Left cardiac atrium (tissue), 4 donors: ENCODE measurements around the gene CACNA1H. TPM values are rescaled to one million over a fixed set of nuclear protein-coding genes. Genes with fewer than 3 reads are reported as not detected.
"Not testable (repeated sequence)": the region's sequence is repeated elsewhere in the genome, so short reads cannot be mapped to it uniquely, and the experiment has no call there.

ENCODE experiments used
- ATAC-seq, 2 donors: fragments of 200-7000 bp; cut with Tn5 transposase; one replicate each; pipeline ENCODE4 v1.9.1; 2020; ENCODE audit warnings: mild to moderate bottlenecking in 2 of 2, moderate library complexity in 2 of 2
- DNase-seq: peaks from one replicate; pipeline ENCODE4 v3.0.0-alpha.2; 2020
- intact Hi-C, 2 donors: fragments of 100-400 bp; cut with DNase I; formaldehyde crosslinking; loops; one replicate each; pipeline versions ENCODE4 v1.14.1 to v1.15.1; 2022 to 2023
- total RNA-seq, 2 donors: library from RNA; stranded (reverse); fragmentation: NEBNext Ultra II Directional; extraction: Animal tissue kit (Norgen Biotek cat#: 25700); gene quantifications; one replicate each; pipeline ENCODE4 v1.2.1, GENCODE V29; 2021
- donor health status: DM: no; HTN: yes; CAD: no.
- donor health status: DM: no; HTN: yes; CAD: no; lungs with severe emphysema.
- donor health status: DM: yes; HTN: yes; CAD: no.
- donor health status: Dilated cardiomyopathy.

The CACNA1H gene
- total RNA-seq, 2 donors from 2014 or later = 6.0 to 7.1 TPM

DNA sequence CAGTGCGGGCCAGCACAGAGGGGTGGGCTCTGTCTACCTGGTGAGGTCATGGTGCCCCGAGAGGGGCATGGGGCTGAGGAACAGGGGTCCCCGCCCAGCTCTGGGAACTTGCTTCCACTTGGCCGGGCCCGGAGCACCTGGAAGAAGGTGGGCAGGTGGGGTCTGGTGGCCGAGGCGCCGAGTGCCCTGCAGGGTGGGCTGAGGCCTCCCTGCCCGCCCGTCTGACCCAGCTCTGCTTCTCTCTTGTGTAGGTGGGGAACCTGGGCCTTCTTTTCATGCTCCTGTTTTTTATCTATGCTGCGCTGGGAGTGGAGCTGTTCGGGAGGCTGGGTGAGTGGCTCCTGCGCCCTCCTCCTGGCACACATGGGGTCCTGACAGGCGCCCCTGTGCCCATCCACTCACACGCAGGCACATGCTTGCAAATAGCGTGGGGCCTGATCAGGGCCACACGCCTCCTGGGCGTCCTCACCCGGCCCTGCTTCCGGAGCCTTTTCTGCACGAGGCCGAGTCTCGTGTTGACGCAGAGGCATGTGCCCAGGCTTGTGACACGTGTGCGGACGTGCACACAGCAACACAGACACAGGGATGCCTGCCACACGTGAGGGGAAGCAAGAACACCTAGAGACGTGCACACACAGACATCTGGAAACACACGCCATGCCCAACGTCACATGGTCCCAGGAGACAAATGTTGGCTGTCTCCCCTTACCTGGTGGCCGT lies 63.9 kb downstream of the CACNA1H start:
- intact Hi-C loops = no loop called here
- DNase-seq = no peak
- no peak for ATAC-seq

DNA sequence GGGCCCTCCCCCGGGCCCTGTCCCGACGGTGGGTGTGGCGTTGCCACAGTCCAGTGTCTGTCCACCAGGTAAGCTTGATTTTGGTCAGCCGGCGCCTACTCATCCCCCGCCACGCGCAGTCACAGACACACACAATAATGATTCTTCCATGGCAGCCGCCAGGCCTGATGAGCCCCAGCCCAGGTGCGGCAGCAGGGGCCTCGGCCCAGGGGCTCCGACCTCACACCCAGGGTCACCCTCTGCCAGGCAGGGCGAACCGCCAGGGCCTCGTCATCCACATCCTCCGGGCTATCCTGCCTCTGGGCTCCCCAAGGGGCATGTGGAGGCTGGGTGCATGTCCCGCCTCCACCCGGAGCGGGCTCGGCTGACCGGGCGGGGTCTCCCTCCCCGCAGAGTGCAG lies 64.6 kb downstream of the CACNA1H start:
- intact Hi-C loops = no loop called here
- ATAC-seq (no peak), DNase-seq (no peak)

DNA sequence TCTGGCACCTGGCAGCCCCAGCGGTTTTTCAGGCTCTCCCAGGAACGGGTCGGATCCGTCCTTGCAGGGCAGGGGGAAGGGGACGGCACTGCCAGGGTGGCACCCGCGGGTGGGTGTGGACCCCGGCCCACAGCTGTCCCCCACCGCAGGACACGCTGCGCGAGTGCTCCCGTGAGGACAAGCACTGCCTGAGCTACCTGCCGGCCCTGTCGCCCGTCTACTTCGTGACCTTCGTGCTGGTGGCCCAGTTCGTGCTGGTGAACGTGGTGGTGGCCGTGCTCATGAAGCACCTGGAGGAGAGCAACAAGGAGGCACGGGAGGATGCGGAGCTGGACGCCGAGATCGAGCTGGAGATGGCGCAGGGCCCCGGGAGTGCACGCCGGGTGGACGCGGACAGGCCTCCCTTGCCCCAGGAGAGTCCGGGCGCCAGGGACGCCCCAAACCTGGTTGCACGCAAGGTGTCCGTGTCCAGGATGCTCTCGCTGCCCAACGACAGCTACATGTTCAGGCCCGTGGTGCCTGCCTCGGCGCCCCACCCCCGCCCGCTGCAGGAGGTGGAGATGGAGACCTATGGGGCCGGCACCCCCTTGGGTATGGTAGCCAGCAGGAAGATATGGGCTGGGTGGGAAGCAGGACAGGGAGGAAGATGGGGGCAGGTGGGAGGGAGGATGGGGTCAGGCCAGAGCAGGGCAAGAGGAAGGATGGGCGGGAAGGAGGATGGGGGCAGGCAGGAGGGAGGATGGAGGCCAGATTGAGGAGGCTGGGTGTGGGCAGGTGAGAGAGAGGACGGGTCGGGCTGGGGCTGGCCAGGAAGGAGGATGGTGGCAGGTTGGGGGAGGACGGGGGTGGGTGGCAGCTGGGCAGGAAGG lies 65.4 kb downstream of the CACNA1H start:
- intact Hi-C loops = no loop called here
- DNase-seq (no peak), ATAC-seq (no peak)

DNA sequence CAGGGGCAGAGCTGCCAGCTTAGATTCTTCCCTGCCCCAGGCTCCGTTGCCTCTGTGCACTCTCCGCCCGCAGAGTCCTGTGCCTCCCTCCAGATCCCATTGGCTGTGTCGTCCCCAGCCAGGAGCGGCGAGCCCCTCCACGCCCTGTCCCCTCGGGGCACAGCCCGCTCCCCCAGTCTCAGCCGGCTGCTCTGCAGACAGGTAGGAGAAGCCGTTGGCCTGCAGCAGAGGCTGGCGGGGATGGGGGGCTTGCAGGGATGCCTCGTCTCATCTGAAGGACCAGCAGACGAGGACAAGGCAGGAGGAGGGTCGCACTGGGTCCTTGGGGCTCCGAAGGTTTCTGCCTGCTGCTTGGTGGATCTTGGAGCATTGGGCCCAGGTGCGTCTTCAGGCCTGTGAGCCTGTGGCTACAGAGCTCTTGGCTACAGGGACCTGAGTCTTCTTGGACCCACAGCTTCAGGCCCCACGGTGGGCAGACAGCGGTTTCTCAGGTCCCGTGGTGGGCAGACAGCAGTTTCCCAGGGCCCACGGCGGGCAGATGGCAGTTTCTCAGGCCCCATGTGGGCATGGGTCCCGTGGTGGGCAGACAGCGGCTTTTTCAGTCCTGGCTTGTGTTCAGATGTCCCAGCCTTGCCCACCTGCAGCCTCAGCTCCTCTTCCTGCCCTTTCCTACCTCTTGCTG lies 66.2 kb downstream of the CACNA1H start:
- intact Hi-C loops = no loop called here
- ATAC-seq (no peak), DNase-seq (no peak)

DNA sequence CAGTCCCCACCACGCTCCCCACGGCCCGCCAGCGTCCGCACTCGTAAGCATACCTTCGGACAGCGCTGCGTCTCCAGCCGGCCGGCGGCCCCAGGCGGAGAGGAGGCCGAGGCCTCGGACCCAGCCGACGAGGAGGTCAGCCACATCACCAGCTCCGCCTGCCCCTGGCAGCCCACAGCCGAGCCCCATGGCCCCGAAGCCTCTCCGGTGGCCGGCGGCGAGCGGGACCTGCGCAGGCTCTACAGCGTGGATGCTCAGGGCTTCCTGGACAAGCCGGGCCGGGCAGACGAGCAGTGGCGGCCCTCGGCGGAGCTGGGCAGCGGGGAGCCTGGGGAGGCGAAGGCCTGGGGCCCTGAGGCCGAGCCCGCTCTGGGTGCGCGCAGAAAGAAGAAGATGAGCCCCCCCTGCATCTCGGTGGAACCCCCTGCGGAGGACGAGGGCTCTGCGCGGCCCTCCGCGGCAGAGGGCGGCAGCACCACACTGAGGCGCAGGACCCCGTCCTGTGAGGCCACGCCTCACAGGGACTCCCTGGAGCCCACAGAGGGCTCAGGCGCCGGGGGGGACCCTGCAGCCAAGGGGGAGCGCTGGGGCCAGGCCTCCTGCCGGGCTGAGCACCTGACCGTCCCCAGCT lies 67.3 kb downstream of the CACNA1H start:
- no peak for ATAC-seq
- no peak for DNase-seq
- intact Hi-C loops = no loop called here

DNA sequence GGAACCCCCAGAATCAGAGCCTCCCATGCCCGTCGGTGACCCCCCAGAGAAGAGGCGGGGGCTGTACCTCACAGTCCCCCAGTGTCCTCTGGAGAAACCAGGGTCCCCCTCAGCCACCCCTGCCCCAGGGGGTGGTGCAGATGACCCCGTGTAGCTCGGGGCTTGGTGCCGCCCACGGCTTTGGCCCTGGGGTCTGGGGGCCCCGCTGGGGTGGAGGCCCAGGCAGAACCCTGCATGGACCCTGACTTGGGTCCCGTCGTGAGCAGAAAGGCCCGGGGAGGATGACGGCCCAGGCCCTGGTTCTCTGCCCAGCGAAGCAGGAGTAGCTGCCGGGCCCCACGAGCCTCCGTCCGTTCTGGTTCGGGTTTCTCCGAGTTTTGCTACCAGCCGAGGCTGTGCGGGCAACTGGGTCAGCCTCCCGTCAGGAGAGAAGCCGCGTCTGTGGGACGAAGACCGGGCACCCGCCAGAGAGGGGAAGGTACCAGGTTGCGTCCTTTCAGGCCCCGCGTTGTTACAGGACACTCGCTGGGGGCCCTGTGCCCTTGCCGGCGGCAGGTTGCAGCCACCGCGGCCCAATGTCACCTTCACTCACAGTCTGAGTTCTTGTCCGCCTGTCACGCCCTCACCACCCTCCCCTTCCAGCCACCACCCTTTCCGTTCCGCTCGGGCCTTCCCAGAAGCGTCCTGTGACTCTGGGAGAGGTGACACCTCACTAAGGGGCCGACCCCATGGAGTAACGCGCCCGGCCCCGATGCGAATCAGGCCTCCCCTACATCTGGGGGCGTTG lies 68.1 kb downstream of the CACNA1H start:
- intact Hi-C loops = no loop called here
- no peak for ATAC-seq
- no peak for DNase-seq

DNA sequence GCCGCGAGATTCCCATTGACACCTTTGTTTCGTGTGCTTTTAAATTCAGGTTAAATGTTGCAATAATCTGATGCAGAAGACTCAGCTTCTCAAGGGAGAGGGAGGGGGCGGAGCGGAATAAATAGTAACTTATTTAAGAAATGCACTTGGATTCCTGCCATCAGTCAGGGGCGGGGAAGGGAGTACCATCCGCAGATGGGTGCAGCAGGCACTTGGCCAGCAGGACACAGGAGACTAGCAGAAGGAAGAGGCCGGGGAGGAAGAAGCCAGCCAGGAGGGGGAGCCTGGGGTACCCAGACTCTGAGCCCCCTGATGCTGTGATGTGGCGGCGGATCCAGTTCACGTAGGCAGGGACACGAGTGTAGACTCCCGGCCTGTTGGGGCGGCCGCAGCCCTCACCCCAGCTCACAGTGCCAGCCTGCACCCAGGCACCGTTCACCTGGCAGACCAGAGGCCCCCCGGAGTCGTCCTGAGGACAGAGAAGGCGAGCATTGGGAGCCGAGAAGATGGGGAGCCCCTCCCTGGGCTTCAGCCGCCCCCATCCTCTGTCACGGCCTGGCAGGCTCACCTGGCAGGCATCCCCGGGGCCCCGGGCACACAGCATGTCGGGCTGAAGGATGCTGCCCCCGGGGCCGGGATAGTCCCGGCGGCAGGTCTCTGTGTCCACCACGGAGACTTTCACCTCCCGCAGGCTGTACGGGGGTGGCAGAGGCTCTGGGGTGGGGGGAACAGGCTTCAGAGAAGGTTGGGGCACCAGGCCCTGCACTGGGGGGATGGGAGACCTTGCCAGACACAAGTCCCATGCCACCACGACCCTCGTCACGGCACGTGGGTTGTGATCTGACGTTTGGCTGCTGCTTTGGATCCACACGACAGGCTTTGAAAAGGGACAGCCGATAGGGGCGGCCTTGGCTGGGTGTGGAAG lies 69.0 kb downstream of the CACNA1H start:
- intact Hi-C loops = no loop called here
- ATAC-seq (no peak), DNase-seq (no peak)

DNA sequence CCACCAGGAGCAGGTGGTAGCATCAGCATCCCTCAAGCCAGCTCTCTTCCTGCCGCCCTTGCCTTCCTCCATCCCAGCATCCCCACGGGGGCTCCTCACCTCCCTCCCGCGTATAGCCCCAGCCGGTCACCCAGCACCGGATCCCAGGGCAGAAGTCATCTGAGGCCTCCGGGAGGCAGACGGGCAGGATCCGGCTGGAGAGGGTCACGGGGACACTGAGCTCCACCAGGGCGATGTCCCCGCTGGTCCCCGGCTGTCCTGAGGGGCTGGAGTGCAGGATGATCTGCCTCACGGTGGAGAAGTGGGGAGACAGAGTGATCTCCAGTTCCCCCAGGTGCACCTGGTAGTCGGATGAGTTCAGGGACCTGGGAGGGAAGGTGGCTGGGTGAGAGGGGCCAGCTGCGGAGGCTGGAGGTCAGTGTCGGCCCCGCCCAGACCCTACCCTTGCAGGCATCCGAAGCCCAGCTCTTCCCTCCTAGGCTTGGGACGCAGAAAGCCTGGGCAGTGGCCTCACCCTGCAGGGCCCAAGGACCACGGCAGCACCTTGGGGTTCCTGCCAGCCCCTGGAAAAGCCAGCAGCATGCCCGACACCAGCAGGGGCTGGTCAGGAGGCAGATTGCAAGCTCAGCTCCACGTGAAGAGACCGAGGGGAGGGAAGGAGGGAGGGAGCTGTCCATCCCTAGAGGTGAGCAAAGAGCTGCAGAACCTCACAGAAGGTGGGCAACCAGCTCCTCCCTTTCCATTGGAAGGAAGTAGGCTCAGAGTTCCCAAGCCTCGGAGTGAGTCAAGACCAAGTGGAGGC lies 69.8 kb downstream of the CACNA1H start:
- DNase-seq = no peak

DNA sequence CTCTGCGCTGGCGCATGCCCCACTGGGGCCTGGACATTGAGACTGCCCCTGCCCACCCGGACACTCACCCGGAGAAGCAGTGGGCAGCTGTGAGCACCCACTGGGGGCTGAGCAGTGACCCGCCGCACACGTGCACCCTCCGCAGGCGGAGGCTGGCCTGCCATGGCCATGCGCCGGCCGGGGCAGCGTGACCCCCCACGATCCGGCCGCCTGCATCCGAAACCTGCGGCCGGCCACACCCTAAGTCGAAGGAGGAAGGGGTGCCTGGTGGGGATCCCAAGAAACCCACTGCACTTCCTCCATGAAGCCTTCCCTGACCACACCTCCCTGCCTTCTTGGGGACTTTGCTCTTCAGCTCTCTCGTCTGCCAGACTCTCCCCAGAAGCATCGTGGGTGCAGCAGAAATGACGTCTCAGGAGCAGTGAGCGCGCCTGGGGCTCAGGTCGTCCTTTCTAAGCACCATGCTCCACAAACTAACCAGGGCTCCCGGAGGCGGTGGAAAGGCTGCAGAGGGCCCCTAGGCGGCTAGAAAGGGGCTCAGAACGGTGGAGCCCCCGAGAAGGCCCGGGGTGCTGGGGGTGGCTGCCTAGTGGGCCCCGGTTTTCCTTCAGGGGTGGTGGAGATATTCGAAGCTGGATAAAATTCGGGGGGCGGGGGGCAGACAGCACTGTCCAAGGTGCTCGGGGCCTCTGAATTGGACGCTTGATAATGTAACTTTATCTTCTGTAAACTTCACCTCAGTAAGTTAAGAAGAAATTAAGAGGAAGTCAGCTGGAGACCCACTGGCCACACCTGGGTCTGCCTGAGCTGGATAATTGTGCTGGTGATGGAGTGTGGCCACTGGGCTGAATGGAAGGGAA lies 70.7 kb downstream of the CACNA1H start:
- intact Hi-C loops = no loop called here
- DNase-seq = no peak
- ATAC-seq = no peak

More for the DNA sequence above, 69.8 kb downstream of the CACNA1H start:
- intact Hi-C loops = no loop called here
- ATAC-seq = no peak

DNA sequence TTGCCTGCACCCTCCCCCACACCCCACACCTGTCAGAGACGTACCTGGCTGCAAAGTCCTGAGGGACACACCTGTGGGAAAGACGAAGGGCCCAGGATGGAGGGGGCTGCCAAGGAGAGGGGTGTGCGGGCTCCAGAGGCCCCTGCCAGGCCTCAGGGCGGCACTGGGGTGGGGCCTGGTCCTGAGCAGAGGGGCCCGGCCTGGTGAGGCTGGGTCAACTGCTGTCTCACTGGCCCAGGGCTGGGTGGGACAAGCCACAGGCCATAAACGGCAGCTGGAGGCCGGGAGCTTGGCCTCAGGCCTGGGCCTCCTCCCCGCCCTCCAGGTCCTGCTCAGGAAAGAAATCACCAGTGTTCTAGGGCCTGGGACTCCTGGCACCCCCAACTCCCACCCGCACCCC lies 71.7 kb downstream of the CACNA1H start:
- ATAC-seq (no peak), DNase-seq (no peak)
- intact Hi-C loops = no loop called here

DNA sequence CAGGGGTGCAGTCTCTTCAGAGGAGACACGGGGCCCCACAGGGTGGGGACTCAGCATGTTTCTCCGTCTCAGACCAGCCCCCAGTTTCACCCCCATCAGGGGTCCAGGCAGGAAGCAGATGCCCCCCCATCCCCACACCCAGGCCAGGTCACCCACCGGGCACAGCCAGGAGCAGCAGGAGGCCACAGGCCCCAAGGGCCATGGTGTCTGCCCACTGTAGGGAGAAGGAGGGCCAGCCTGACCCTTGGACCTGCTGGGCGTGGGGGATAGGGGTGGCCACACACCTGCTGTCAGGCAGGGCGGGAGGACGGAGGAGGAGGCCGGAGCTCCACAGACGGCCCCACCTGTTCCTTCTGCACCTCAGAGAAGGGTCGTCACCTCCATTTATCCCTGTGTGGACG lies 72.1 kb downstream of the CACNA1H start, which contains the start of gene TPSG1:
Gene TPSG1 (minus strand): TSS at position 218 of the 401 bp plus-strand sequence. CDS start 16 bp downstream, at position 202.
- intact Hi-C loops = no loop called here
- no peak for DNase-seq

DNA sequence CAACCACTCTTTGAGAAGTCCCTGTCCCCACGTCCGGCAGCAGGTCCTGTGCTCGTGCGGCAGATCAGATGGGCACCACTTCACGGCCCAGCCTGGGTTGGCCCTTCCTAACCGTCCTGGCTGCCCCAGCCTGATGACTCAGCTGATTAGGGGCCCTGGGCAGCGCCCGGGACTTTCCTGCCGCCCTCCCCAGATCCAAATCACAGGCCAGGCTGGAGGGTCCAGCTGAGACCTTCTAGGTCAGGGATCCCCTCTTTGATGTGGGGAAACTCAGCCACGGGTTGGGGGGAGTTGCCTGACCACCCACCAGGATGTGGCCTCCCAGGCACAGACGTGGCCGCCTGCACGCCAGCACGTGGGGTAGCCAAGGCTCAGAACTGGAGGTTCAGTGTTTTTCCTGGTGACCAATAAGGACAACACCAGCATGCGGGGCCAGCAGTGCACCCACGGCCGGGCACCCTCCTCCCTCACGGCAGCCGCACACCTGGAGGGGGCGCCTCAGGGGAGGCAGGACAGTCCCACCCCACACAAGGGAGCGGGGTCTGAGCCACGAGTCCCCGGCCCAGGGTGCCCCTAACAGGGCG lies 72.9 kb downstream of the CACNA1H start:
- DNase-seq (peak; percentile 19), ATAC-seq (peak in 1 of 2 donors; percentile 16)
- intact Hi-C loops = not testable (repeated sequence)

More for the DNA sequence above, 72.1 kb downstream of the CACNA1H start, which contains the start of gene TPSG1:
- ATAC-seq = no peak

DNA sequence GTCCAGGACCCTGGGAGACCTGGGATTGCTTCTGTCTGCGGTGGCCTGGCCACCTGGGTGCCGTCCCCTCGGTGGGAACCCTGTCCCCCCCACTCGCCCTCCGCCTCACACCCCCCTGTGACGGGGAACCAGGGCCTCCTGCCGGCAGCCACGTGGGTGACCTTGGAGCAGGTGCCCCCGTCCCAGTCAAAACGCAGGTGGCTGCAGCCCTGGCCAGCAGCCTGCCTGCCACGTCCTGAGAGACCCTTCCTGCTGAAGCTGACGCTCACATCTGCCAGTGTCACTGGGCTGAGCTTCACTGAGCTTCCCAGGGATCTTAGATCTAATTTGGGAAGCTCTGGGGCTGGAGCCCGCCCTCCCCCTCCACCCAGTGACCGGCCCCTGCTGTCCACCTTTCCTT lies 73.8 kb downstream of the CACNA1H start:
- intact Hi-C loops, DNase-seq, ATAC-seq: not testable (repeated sequence)

DNA sequence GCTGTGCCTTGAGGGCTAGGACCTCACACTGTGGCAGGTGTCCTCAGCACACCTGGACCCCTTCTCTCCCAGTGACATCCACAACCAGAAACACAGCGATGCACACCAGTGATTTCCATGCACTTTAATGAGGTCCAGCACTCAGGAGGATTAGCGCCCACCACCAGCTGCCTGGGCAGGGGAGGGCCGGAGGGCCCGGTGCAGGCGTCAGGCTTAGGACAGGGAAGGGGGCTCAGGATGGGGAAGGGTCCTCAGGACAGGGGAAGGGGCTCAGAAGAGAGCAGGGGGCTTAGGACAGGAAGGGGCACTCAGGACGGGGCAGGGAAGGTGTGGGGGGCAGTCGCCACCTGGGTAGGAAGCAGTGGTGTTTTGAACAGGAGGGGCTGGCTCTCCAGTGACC lies 75.3 kb downstream of the CACNA1H start:
- ATAC-seq, DNase-seq, intact Hi-C loops: not testable (repeated sequence)

DNA sequence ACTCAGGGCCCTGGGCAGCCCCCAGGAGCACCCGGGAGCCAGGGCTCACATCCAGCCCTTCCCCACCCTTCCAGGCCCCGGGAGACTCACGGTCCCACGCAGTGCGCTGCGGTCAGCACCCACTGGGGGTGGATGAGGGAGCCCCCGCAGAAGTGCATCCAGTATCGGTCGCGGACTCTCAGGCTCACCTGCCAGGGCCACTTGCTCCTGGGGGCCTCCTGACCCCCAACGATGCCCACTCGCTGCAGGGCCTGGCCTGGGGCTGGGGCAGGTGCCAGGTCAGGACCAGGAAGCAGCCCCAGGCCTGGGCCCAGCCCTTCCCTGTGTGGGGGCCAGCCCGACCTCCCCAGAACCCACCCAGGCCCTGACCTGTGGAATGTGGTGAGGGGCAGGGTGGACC lies 76.6 kb downstream of the CACNA1H start:
- intact Hi-C loops, DNase-seq, ATAC-seq: not testable (repeated sequence)
